ENCODE measurements around the gene BTF3.

- TF ChIP-seq POLR2AphosphoS5 (IDR thresholded peaks at IDR 0.05; ENCODE audit: low read depth, low read length) (no peak), POLR2A (IDR thresholded peaks at IDR 0.05; ENCODE audit: low read depth, low read length) (no peak), TAF1 (IDR thresholded peaks at IDR 0.05; ENCODE audit: borderline replicate concordance, low read depth, low read length) (no peak)
Measured at GRCh38 chr5:73539730-73540129, 41.5 kb downstream of the BTF3 start.
